Epithelial cell of prostate (primary cell): Measurements from ENCODE around the gene FCER2.

Experiments
- DNase-seq: peaks from one replicate; pipeline ENCODE4 v3.0.0-alpha.2; 2011; ENCODE audit warnings: low read depth, low spot score
- H3K27ac ChIP-seq: fragments of 450-650 bp; 2 replicates; pipeline ENCODE4 v1.5.1; 2017; ENCODE audit warnings: mild to moderate bottlenecking

FCER2 gene

DNA sequence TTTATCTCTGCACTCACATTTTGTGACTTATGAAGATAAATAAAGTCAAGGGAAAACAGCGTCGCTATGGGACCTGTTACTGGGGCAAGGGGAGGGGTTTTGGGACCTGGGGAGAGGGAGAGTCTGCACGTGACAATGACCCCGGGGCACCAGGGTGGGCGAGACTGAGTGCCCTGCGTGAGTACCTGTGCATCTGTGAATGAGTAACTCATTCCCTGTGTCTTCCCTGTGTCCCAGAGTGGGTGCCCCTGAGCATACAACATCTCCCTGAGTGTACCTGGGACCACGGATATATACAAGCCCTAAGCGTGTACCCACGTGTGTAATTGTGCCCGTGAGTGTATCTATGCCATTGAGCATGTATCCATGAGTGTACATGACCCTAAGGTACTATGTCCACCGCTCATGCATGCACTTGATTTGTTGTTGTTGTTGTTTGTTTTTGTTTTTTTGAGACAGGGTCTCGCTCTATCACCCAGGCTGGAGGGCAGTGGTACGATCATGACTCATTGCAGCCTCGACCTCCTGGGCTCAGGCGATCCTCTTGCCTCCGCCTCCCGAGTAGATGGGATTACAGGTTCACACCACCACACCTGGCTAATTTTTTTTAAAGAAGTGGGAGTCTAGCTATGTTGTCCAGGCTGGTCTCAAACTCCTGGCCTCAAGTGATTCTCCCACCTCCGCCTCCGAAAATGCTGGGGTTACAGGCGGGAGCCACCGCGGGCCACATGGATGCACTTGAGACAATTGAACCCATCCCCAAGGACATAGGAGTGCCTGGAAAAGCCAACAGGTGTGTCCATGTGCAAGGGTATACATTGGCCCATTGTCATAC is 21.9 kb downstream of the FCER2 start:
- H3K27ac ChIP-seq = no peak overlapping the region
- DNase-seq = no peak

DNA sequence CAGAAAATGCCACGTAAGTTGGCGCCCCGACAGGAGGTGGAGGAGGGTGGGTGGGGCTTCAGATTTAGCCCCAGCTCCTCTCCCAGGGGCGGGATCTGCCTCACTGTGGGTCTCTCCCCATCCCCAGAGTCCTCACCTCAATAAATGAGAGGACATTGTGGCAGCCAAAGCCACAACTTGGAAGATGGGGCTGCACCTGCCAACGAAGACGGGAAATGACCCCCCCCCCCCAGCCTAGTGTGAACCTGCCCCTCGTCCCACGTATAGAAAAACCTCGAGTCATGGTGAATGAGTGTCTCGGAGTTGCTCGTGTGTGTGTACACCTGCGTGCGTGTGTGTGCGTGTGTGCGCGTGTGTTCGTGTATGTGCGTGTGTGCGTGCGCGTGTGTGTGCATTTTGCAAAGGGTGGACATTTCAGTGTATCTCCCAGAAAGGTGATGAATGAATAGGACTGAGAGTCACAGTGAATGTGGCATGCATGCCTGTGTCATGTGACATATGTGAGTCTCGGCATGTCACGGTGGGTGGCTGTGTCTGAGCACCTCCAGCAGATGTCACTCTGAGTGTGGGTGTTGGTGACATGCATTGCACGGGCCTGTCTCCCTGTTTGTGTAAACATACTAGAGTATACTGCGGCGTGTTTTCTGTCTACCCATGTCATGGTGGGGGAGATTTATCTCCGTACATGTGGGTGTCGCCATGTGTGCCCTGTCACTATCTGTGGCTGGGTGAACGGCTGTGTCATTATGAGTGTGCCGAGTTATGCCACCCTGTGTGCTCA is 22.8 kb downstream of the FCER2 start:
- no peak for DNase-seq
- no peak overlapping the region for H3K27ac ChIP-seq

DNA sequence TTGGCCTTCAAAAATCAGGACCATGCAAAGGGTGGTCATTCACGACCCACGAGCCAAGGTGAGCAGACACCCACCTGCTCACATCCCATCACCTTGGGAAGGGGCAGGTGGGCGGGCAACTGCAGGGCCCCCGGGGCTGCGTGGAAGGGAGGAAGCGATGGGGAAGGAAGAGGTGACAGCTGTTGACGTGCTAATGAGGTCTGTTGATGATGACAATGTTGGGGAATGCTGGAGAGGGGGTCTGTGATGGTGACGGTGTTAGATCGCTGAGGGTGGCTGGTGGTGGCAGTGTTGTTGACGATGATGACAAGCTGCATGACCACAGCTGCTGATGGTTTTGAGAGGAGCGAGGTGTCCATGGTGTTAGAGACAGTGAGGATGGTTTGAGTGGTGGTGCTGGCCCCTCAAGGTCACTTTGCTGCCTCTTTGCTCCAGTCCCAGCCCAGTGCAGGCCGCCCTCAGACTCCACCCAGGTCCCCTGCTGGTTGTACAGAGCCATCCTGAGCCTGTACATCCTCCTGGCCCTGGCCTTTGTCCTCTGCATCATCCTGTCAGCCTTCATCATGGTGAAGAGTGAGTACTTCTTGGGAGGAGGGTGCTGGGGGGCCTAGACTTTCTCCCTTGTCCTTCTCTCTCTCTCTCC is 24.1 kb downstream of the FCER2 start:
- no peak overlapping the region for H3K27ac ChIP-seq

DNA sequence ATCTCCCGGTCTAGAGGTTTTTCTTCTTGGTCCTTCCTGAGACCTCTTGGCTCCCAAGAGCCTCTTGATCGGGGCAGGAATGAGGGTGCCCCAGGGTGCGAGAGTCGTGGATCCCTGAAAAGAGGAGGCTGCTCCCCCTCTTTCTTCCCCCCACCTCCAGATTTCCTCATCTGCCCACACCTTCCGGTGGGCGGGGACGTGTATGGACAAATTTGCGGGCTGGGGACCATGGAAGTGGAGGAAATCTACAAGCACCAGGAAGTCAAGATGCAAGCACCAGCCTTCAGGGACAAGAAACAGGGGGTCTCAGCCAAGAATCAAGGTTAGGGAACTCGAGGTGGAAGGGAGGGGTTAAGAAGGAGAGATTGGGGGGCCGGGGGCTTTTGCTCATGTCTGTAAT is 25.1 kb downstream of the FCER2 start, which contains the start of gene MCEMP1:
Gene MCEMP1, plus strand, starts transcription at position 237 of the 400 bp plus-strand sequence. Its CDS starts 31 bp downstream, at position 268.
- H3K27ac ChIP-seq = no peak within 1 kb of the TSS
- DNase-seq = no peak

More for the DNA sequence above, 24.1 kb downstream of the FCER2 start:
- no peak for DNase-seq

GRCh38 chr19:7676376-7676775 is 25.6 kb downstream of the FCER2 start:
- no peak for DNase-seq

GRCh38 chr19:7674010-7675005 is 27.6 kb downstream of the FCER2 start:
- no peak overlapping the region for H3K27ac ChIP-seq

More at GRCh38 chr19:7676376-7676775, 25.6 kb downstream of the FCER2 start:
- H3K27ac ChIP-seq = no peak overlapping the region

GRCh38 chr19:7672522-7672921 is 29.4 kb downstream of the FCER2 start:
- DNase-seq = no peak
- H3K27ac ChIP-seq = no peak overlapping the region

More at GRCh38 chr19:7674010-7675005, 27.6 kb downstream of the FCER2 start:
- no peak for DNase-seq

- DNase-seq = no peak
- H3K27ac ChIP-seq = no peak overlapping the region
Observed at GRCh38 chr19:7670790-7671189, 31.1 kb downstream of the FCER2 start.

DNA sequence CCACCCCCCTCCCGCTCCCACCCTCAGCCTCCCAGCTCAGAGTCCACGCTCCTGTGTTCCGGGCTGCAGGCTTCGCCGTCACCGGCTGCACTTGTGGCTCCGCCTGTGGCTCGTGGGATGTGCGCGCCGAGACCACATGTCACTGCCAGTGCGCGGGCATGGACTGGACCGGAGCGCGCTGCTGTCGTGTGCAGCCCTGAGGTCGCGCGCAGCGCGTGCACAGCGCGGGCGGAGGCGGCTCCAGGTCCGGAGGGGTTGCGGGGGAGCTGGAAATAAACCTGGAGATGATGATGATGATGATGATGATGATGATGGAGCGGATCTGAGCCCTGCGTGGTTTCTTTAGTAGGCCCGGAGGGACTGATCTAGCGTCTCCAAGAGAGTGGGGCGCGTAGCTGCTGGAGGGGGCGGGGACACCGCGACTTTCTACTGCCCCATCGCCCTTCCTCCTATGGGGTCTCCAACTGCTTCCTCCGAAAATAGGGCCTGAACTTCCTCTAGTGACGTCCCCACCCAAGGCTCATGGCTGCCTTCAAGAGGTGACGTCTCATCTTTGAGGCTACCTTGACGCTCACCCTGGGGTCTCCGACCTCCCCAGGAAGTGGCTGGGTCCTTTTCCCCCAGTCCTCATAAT is 31.7 kb downstream of the FCER2 start:
- H3K27ac ChIP-seq = no peak overlapping the region
- no peak for DNase-seq

DNA sequence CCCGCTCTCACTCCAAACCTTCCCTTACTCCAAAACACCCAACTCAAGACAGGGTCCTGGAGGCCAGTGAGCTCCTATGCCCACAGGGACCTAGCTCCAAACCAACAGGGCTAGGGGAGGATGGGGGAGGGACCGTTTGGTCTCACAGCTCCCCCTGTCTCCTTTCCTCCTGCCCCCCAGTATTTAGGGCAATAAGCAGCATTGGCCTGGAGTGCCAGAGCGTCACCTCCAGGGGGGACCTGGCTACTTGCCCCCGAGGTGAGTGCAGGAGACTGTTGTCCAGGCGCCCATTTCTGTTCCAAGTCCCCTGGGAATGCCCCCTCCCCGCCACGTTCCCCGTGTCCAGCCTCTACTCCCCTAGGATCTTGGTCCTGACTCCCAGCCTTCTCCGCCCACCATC is 32.3 kb downstream of the FCER2 start:
- no peak overlapping the region for H3K27ac ChIP-seq
- DNase-seq = no peak

DNA sequence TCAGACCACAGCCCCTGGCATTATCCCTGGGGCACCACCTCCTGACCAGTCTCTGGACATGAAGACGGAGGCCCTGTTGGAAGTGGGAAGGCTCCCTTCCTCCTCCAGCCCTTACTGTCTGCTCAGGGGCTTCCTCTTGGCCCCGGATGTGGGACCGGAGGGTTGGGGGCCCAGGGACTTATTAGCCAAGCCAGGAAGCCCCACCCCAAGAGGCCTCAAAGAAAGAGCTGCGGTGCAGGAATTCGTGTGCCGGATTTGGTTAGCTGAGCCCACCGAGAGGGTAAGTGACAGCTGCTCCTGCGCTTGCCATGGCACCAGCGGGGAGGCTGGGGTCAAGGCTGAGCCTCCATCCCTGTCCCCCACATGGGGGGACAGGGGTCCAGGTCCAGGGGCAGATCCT is 33.1 kb downstream of the FCER2 start, which contains the start of gene RETN:
Gene RETN, plus strand, starts transcription at position 208 of the 400 bp plus-strand sequence. CDS start 278 bp downstream, outside the sequence.
- no peak for DNase-seq
- no peak within 1 kb of the TSS for H3K27ac ChIP-seq

DNA sequence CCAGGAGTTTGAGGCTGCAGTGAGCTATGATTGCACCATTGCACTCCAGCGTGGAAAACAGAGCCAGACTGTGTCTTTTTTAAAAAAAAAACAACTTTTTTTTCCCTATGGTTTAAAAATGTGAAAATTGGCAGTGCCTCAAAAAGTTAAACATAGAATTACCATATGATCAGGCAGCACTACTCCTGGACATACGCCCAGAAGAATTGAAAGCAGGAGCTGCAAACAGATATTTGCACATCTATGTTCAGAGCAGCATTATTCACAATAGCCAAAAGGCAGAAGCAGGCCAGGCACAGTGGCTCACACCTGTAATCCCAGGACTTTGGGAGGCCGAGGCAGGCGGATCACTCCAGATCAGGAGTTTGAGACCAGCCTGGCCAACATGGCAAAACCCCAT is 36.9 kb downstream of the FCER2 start:
- no peak for DNase-seq
- no peak overlapping the region for H3K27ac ChIP-seq

- no peak for DNase-seq
- H3K27ac ChIP-seq = no peak overlapping the region
Observed at GRCh38 chr19:7663706-7664105, 38.2 kb downstream of the FCER2 start.

- no peak for DNase-seq
- H3K27ac ChIP-seq = no peak overlapping the region
Observed at GRCh38 chr19:7662657-7663056, 39.3 kb downstream of the FCER2 start.

DNA sequence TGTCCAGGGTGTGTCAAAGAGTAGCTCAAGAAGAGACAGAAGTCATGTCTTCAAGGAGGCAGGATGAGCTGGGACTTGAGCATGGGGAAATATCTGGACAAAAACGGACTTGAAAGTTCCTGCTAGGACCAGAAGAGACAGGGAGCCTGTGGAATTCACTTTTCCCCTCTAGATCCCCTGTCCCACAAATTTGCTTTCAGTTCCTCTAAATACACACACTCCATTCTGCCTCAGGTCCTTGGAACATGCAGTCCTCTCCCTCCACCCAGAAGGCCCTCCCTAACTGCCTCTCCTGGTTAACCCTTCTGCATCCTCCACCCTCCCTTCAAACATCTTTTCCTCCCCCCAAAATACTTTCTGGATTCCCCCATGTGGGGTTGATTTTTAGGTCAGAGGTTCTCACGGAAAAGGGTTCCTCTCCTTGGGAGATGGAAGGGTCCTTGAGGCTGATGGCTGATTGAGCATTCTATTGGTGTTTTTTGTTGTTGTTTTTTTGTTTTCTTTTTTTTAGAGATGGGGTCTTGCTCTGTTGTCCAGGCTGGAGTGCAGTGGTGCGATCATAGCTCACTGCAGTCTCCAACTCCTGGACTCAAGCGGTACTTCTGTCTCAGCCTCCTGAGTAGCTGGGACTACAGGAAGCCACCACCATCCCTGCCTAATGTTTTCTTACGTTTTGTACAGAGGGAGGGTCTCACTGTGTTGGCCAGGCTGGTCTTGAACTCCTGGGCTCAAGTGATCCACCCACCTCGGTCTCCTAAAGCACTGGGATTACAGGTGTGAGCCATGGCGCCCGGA is 40.0 kb downstream of the FCER2 start:
- DNase-seq = no peak

GRCh38 chr19:7658219-7658686 is 43.7 kb downstream of the FCER2 start:
- no peak for DNase-seq
- no peak overlapping the region for H3K27ac ChIP-seq

More for the DNA sequence above, 40.0 kb downstream of the FCER2 start:
- no peak overlapping the region for H3K27ac ChIP-seq

DNA sequence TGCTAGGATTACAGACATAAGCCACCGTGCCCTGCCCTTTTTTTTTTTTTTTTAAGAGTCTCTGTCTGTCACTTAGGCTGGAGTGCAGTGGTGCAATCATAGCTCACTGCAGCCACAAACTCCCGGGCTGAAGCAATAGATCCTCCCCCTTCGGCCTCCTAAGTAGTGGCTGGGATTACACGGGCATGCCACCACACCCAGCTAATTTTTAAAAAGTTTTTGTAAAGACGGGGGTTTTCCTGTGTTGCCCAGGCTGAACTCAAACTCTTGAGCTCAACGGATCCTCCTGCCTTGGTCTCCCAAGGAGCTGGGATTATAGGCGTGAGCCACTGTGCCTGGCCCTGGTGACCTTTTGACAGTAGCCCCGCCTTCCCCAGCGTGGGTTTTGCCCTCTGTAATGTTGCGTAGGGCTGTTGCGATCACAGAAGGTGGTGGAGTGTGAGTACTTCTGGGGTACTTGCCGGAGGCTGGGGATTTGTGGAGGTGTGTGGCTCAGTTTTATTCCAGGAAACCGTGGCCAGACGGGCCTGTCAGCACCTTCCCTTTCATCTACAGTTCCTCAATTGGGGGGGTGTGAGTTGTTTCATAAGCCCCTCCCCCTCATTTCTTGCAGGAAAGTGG is 44.7 kb downstream of the FCER2 start:
- DNase-seq = no peak
- H3K27ac ChIP-seq = no peak overlapping the region

DNA sequence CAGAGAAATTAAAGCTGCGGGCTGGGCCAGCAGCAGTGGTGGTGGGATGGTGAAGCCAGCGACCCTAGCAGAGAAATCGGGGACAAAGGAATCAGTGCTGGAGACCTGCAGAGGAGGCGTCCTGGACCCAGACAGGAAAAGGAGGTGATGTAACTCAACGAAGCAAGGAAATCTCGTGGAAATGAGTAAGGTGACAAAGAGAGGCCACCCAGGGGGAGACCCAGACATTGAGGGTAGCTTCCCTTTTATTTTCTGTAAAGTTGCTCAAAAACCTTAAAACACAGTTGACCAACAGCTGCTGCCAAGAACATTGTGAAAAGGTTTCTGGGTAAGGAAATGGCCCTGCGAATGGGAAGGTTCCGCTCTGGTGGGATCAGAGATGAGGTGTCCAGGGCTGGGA is 46.4 kb downstream of the FCER2 start:
- no peak for DNase-seq
- no peak overlapping the region for H3K27ac ChIP-seq
